H1 (cell line): Measurements from ENCODE around the gene CCN6. TPM values are rescaled to one million over a fixed set of nuclear protein-coding genes. Genes with fewer than 3 reads are reported as not detected.

Source experiments
- CTCF ChIA-PET: fragments of 300-600 bp; sonication (Branson Sonifier 250); formaldehyde crosslinking; loops from one replicate; lab custom pipeline; 2021; ENCODE audit not compliant: partially characterized antibody; lab: Charles Lee
- POLR2A ChIA-PET: fragments of 300-600 bp; sonication (Branson Sonifier 250); formaldehyde crosslinking; loops from one replicate; lab custom pipeline; 2021; ENCODE audit warnings: inconsistent platforms; ENCODE audit not compliant: partially characterized antibody; lab: Charles Lee
- DNase-seq, 2 experiments: peaks; one replicate each; pipeline versions ENCODE4 v3.0.0 to v3.0.0-alpha.2; 2010 to 2022; ENCODE audit warnings: low spot score in 2 of 2, low read depth in 1 of 2, mixed read lengths in 1 of 2
- FAIRE-seq: peaks from 2 replicates; lab custom pipeline; 2011; peaks lifted over from hg19 to GRCh38; lab: Jason Lieb, UNC
- H2AFZ ChIP-seq: 2 replicates; pipeline ENCODE4 v1.8.1; 2012; ENCODE audit warnings: low read length, inconsistent platforms
- H2AK5ac ChIP-seq: 2 replicates; pipeline ENCODE4 v1.6.1; 2013; ENCODE audit warnings: low read depth, low read length
- H2BK120ac ChIP-seq: replicated peaks from 2 replicates; pipeline ENCODE3; 2013; ENCODE audit warnings: low read depth, low read length, inconsistent platforms
- H2BK12ac ChIP-seq: 2 replicates; pipeline ENCODE4 v1.6.1; 2013; ENCODE audit warnings: low read depth, low read length
- H2BK15ac ChIP-seq: 2 replicates; pipeline ENCODE4 v1.6.1; 2013; ENCODE audit warnings: low read length
- H2BK20ac ChIP-seq: 2 replicates; pipeline ENCODE4 v1.6.1; 2013; ENCODE audit warnings: low read length
- H2BK5ac ChIP-seq: 2 replicates; pipeline ENCODE4 v1.6.1; 2013; ENCODE audit warnings: low read depth, low read length
- H3K14ac ChIP-seq: 2 replicates; pipeline ENCODE4 v1.6.1; 2013; ENCODE audit warnings: inconsistent platforms; ENCODE audit not compliant: insufficient read length
- H3K18ac ChIP-seq: 2 replicates; pipeline ENCODE4 v1.6.1; 2013; ENCODE audit warnings: low read length; ENCODE audit errors: extremely low read depth
- H3K23ac ChIP-seq: 2 replicates; pipeline ENCODE4 v1.6.1; 2013; ENCODE audit warnings: inconsistent platforms; ENCODE audit not compliant: insufficient read length
- H3K23me2 ChIP-seq: 2 replicates; pipeline ENCODE4 v1.6.1; 2013; ENCODE audit warnings: low read depth, low read length
- H3K27ac ChIP-seq: 2 replicates; pipeline ENCODE4 v1.6.1; 2011; ENCODE audit warnings: low read depth, low read length, inconsistent platforms
- H3K27me3 ChIP-seq, 4 experiments: replicated peaks in 1 of 4; 1 replicate in 1 of 4; 2 replicates in 3 of 4; pipeline versions ENCODE4 v1.6.1 to v1.8.1; 2011 to 2013; ENCODE audit warnings: low read length in 3 of 4, mild to moderate bottlenecking in 3 of 4, inconsistent platforms in 2 of 4, mixed read lengths in 2 of 4, moderate library complexity in 1 of 4; ENCODE audit not compliant: control insufficient read depth in 3 of 4, insufficient read depth in 3 of 4; ENCODE audit errors: extremely low read depth in 1 of 4
- H3K36me3 ChIP-seq, 4 experiments: 2 replicates each; pipeline versions ENCODE4 v1.6.1 to v1.8.1; 2011 to 2013; ENCODE audit warnings: mild to moderate bottlenecking in 4 of 4, low read length in 3 of 4, moderate library complexity in 2 of 4, control low read depth in 1 of 4, inconsistent platforms in 1 of 4; ENCODE audit not compliant: insufficient read depth in 4 of 4, control insufficient read depth in 2 of 4
- H3K4ac ChIP-seq: replicated peaks from 2 replicates; pipeline ENCODE3; 2013; ENCODE audit warnings: low read length, low read depth, mixed read lengths, inconsistent platforms; ENCODE audit not compliant: insufficient read length
- H3K4me1 ChIP-seq, 4 experiments: replicated peaks in 1 of 4; 1 replicate in 1 of 4; 2 replicates in 3 of 4; pipeline versions ENCODE4 v1.6.1 to v1.8.1; 2011 to 2013; ENCODE audit warnings: low read length in 3 of 4, inconsistent platforms in 2 of 4, mixed read lengths in 1 of 4; ENCODE audit not compliant: insufficient read depth in 4 of 4, control insufficient read depth in 3 of 4
- H3K4me2 ChIP-seq, 2 experiments: 2 replicates each; pipeline versions ENCODE4 v1.6.1 to v1.8.1; 2011 to 2013; ENCODE audit warnings: low read depth in 2 of 2, low read length in 2 of 2, control low read depth in 1 of 2, inconsistent platforms in 1 of 2, mild to moderate bottlenecking in 1 of 2; ENCODE audit not compliant: insufficient read depth in 1 of 2
- H3K4me3 ChIP-seq, 4 experiments: fragments of 200-600, 300-600 bp in 1 of 4; sonication (generic), shearing (Covaris generic), sonication (Bioruptor Twin) in 1 of 4; 2 replicates each; pipeline versions ENCODE4 v1.5.1 to v1.8.1; 2011 to 2016; ENCODE audit warnings: low read length in 4 of 4, low read depth in 3 of 4, control low read depth in 2 of 4, inconsistent platforms in 2 of 4, mild to moderate bottlenecking in 2 of 4, mixed read lengths in 1 of 4, moderate library complexity in 1 of 4; ENCODE audit not compliant: insufficient read depth in 2 of 4; ENCODE audit errors: extremely low read depth in 1 of 4
- H3K56ac ChIP-seq: replicated peaks from 2 replicates; pipeline ENCODE3; 2013; ENCODE audit warnings: low read depth, mild to moderate bottlenecking, mixed read lengths, low read length, inconsistent platforms; ENCODE audit not compliant: insufficient read length
- H3K79me1 ChIP-seq: 2 replicates; pipeline ENCODE4 v1.6.1; 2013; ENCODE audit warnings: low read depth, low read length, control low read depth
- H3K79me2 ChIP-seq, 2 experiments: 2 replicates each; pipeline versions ENCODE4 v1.6.1 to v1.8.1; 2012 to 2013; ENCODE audit warnings: low read length in 2 of 2, mild to moderate bottlenecking in 2 of 2, inconsistent platforms in 1 of 2; ENCODE audit not compliant: insufficient read depth in 2 of 2, control insufficient read depth in 1 of 2
- H3K9ac ChIP-seq, 4 experiments: replicated peaks in 1 of 4; 1 replicate in 1 of 4; 2 replicates in 3 of 4; pipeline versions ENCODE4 v1.6.1 to v1.8.1; 2011 to 2013; ENCODE audit warnings: low read depth in 3 of 4, low read length in 3 of 4, control low read depth in 2 of 4, mild to moderate bottlenecking in 2 of 4, moderate library complexity in 2 of 4, inconsistent platforms in 1 of 4; ENCODE audit errors: extremely low read depth in 1 of 4
- H3K9me3 ChIP-seq, 2 experiments: 2 replicates each; pipeline versions ENCODE4 v1.6.1 to v1.8.1; 2012 to 2013; ENCODE audit warnings: mild to moderate bottlenecking in 2 of 2, moderate library complexity in 2 of 2, control low read depth in 1 of 2, inconsistent platforms in 1 of 2, low read depth in 1 of 2, low read length in 1 of 2, mixed read lengths in 1 of 2; ENCODE audit not compliant: insufficient read depth in 2 of 2
- H4K20me1 ChIP-seq, 2 experiments: replicated peaks in 1 of 2; 2 replicates each; pipeline versions ENCODE3 to v1.8.1; 2011 to 2013; ENCODE audit warnings: inconsistent platforms in 2 of 2, low read length in 2 of 2, mild to moderate bottlenecking in 1 of 2; ENCODE audit not compliant: insufficient read depth in 2 of 2, control insufficient read depth in 1 of 2
- H4K5ac ChIP-seq: 2 replicates; pipeline ENCODE4 v1.6.1; 2013; ENCODE audit warnings: low read length, low read depth, mixed read lengths, inconsistent platforms; ENCODE audit not compliant: insufficient read length
- H4K8ac ChIP-seq: 2 replicates; pipeline ENCODE4 v1.8.0; 2013; ENCODE audit warnings: mild to moderate bottlenecking, moderate library complexity, low read length, inconsistent platforms; ENCODE audit not compliant: insufficient read depth; ENCODE audit errors: extremely low read depth
- H4K91ac ChIP-seq: replicated peaks from 2 replicates; pipeline ENCODE3; 2013; ENCODE audit warnings: low read length, mixed read lengths, inconsistent platforms; ENCODE audit not compliant: insufficient read length
- JUN ChIP-seq: IDR thresholded peaks from 2 replicates; pipeline ENCODE4 v1.6.1; 2011; ENCODE audit warnings: low read depth, mild to moderate bottlenecking, improper control_type of control experiment, low read length
- NRF1 ChIP-seq: IDR thresholded peaks from 2 replicates; pipeline ENCODE4 v1.6.1; 2011; ENCODE audit warnings: mild to moderate bottlenecking, low read depth, low read length, improper control_type of control experiment
- SIN3A ChIP-seq, 2 experiments: IDR thresholded peaks in 1 of 2; conservative IDR thresholded peaks in 1 of 2; 2 replicates each; pipeline ENCODE4 v1.6.1; 2011 to 2012; ENCODE audit warnings: low read length in 2 of 2, improper control_type of control experiment in 1 of 2, low read depth in 1 of 2, mild to moderate bottlenecking in 1 of 2
- SUZ12 ChIP-seq: fragments of 200-600 bp; sonication (generic); IDR thresholded peaks from 2 replicates; pipeline ENCODE4 v1.6.1; 2012; ENCODE audit warnings: mild to moderate bottlenecking, inconsistent platforms, low read length, moderate library complexity, mixed read lengths
- WGBS, 2 experiments: shearing (Covaris generic) in 1 of 2; methylation state at CpG; one replicate each; pipeline versions ENCODE4 v1.1.6 to v1.1.7; 2013 to 2015; ENCODE audit warnings: low lambda C conversion rate in 2 of 2, mixed read lengths in 2 of 2, inconsistent platforms in 1 of 2, low coverage in 1 of 2, missing lambda C conversion rate in 1 of 2; ENCODE audit not compliant: insufficient replicate concordance in 2 of 2, insufficient coverage in 1 of 2, insufficient read length in 1 of 2; ENCODE audit errors: extremely low coverage in 1 of 2, missing lambda C conversion rate in 1 of 2; 5-methylcytosine and 5-hydroxymethylcytosine counted together
- polyA plus RNA-seq, 7 experiments: library from polyadenylated mRNA; depleted of rRNA in 3 of 7; stranded (reverse) in 5 of 7; unstranded in 2 of 7; fragments of >200 nt in 5 of 7; fragments of 200-250 nt in 2 of 7; gene quantifications; 1 replicate in 5 of 7; 2 replicates in 1 of 7; 4 replicates in 1 of 7; pipeline versions ENCODE4 v1.2.1 to v1.2.3, GENCODE V29; 2011 to 2013; ENCODE audit warnings: missing spikeins in 2 of 7, mixed read lengths in 2 of 7
- total RNA-seq: library from RNA; stranded (reverse); fragmentation: NEBNext Ultra II Directional; extraction: Animal tissue kit (Norgen Biotek cat#: 25700); gene quantifications from 2 replicates; pipeline ENCODE4 v1.2.1, GENCODE V29; 2021

CCN6 gene
- total and polyA plus RNA-seq, 2 of the 8 experiments (the other 6 are each of a cell fraction or from before 2014, with no cell fraction given): not detected

GRCh38 chr6:112065426-112065986 lies 11.6 kb downstream of the CCN6 start:
- no peak for FAIRE-seq
- no peak for DNase-seq

More at GRCh38 chr6:112065426-112065986, 11.6 kb downstream of the CCN6 start:
- H2BK12ac ChIP-seq: no peak overlapping the region
- no peaks in the 10 kb centered on the region for H3K27me3 ChIP-seq
- H4K91ac ChIP-seq: no peak overlapping the region
- H3K23me2 ChIP-seq: peaks cover 2% of the 10 kb centered on the region; the same call in 1 of the 2 replicates
- 86% methylated on average over 6 of the region's 6 CpGs; no CpG with 5 or more reads in 1 of the 2 experiments for WGBS, 2 experiments
- H4K20me1 ChIP-seq: no peaks in the 10 kb centered on the region
- H4K8ac ChIP-seq: no peak overlapping the region
- no peak overlapping the region for H3K4me3 ChIP-seq
- no peak overlapping the region for H2BK120ac ChIP-seq
- no peaks in the 10 kb centered on the region for H3K79me1 ChIP-seq
- no peaks in the 10 kb centered on the region for H3K4me1 ChIP-seq
- no peak overlapping the region for H4K5ac ChIP-seq
- TF ChIP-seq NRF1: no peak
- no peak for TF ChIP-seq SUZ12
- TF ChIP-seq JUN: no peak
- no peak for TF ChIP-seq SIN3A (conservative IDR thresholded peaks at IDR 0.05 in 1 of 2, IDR thresholded peaks at IDR 0.05 in 1 of 2; ENCODE audit: low read depth in 1 of 2, low read length in 2 of 2)
- TF ChIP-seq, all 59 proteins: peak for 0
- Histone ChIP-seq H2BK5ac (no peak overlapping the region), H2BK15ac (no peak overlapping the region), H2BK20ac (no peak overlapping the region), H3K14ac (no peak overlapping the region), H3K56ac (peak overlapping the region; percentile 40), H3K23ac (no peak overlapping the region), H2AK5ac (no peak overlapping the region), H3K9me3 (no peaks in the 10 kb centered on the region; a peak in 1 of 4 replicates), H3K27ac (no peak overlapping the region), H3K9ac (no peak overlapping the region), H3K4me2 (no peak overlapping the region), H3K36me3 (no peaks in the 10 kb centered on the region; a peak in 1 of 8 replicates), H3K4ac (no peak overlapping the region), H3K79me2 (no peaks in the 10 kb centered on the region), H3K18ac (no peak overlapping the region), H2AFZ (no peak overlapping the region)
- POLR2A ChIA-PET: no interaction called here
- CTCF ChIA-PET: interaction anchor here (0.6 to 0.9 kb wide), 2 partner anchors 95 to 1338 kb away, joined by 3 read pairs; no protein-coding TSS in a partner anchor
